IMR-90 (cell line): ENCODE data around the gene EMILIN2. TPM values are rescaled to one million over a fixed set of nuclear protein-coding genes. Genes with fewer than 3 reads are reported as not detected.

Experiments
- ATAC-seq: fragments of 200-7000 bp; cut with Tn5 transposase; 2 replicates; pipeline ENCODE4 v1.9.1; 2020; ENCODE audit warnings: low read depth, mild to moderate bottlenecking, moderate library complexity
- BruUV-seq: library from RNA; stranded (reverse); fragments of 400-500 nt; replicated peaks from 2 replicates; lab custom pipeline; 2021; lab: Mats Ljungman, UMichigan
- CTCF ChIA-PET: fragments of 300-600 bp; formaldehyde crosslinking; extraction: SDS; loops from one replicate; lab custom pipeline; 2021; ENCODE audit warnings: antibody characterized with exemption; lab: Yijun Ruan, JAX
- POLR2A ChIA-PET: fragments of 300-600 bp; sonication (Branson Sonifier 250); formaldehyde crosslinking; loops from one replicate; lab custom pipeline; 2022; ENCODE audit warnings: antibody characterized with exemption; ENCODE audit not compliant: unreplicated experiment; lab: Charles Lee
- DNase-seq: peaks from one replicate; pipeline ENCODE4 v3.0.0; 2013
- H2AFZ ChIP-seq: replicated peaks from 2 replicates; pipeline ENCODE3; 2013; ENCODE audit warnings: low read length, mild to moderate bottlenecking; ENCODE audit not compliant: poor library complexity
- H2AK5ac ChIP-seq: 2 replicates; pipeline ENCODE4 v1.6.1; 2013; ENCODE audit warnings: low read depth, low read length, inconsistent platforms
- H2AK9ac ChIP-seq: replicated peaks from 2 replicates; pipeline ENCODE3; 2013; ENCODE audit warnings: mild to moderate bottlenecking, low read depth, low read length, moderate library complexity; ENCODE audit not compliant: poor library complexity
- H2BK120ac ChIP-seq: 2 replicates; pipeline ENCODE4 v1.6.1; 2013; ENCODE audit warnings: low read depth, low read length, inconsistent platforms
- H2BK15ac ChIP-seq: 3 replicates; pipeline ENCODE4 v1.6.1; 2013; ENCODE audit warnings: low read depth, low read length, inconsistent platforms
- H2BK20ac ChIP-seq: 2 replicates; pipeline ENCODE4 v1.6.1; 2013; ENCODE audit warnings: low read depth, mild to moderate bottlenecking, inconsistent platforms, low read length, moderate library complexity
- H2BK5ac ChIP-seq: 2 replicates; pipeline ENCODE4 v1.6.1; 2013; ENCODE audit warnings: mild to moderate bottlenecking, low read depth, low read length, inconsistent platforms; ENCODE audit not compliant: poor library complexity, severe bottlenecking
- H3K14ac ChIP-seq: replicated peaks from 2 replicates; pipeline ENCODE4 v1.6.1; 2013; ENCODE audit warnings: low read depth, low read length, inconsistent platforms
- H3K18ac ChIP-seq: 2 replicates; pipeline ENCODE4 v1.6.1; 2013; ENCODE audit warnings: low read depth, low read length, control low read depth
- H3K23ac ChIP-seq: 2 replicates; pipeline ENCODE4 v1.6.1; 2013; ENCODE audit warnings: low read depth, low read length, inconsistent platforms
- H3K27ac ChIP-seq: 2 replicates; pipeline ENCODE4 v1.5.1; 2013; ENCODE audit warnings: mild to moderate bottlenecking, control low read depth, low read length; ENCODE audit not compliant: insufficient read depth
- H3K27me3 ChIP-seq: 2 replicates; pipeline ENCODE4 v1.6.1; 2013; ENCODE audit warnings: low read length; ENCODE audit not compliant: control insufficient read depth, insufficient read depth
- H3K36me3 ChIP-seq: 2 replicates; pipeline ENCODE4 v1.6.1; 2013; ENCODE audit warnings: low read length, mixed read lengths; ENCODE audit not compliant: control insufficient read depth, insufficient read depth
- H3K4ac ChIP-seq: 2 replicates; pipeline ENCODE4 v1.6.1; 2013; ENCODE audit warnings: low read depth, low read length, inconsistent platforms
- H3K4me1 ChIP-seq: 2 replicates; pipeline ENCODE4 v1.6.1; 2013; ENCODE audit warnings: low read length, mixed read lengths; ENCODE audit not compliant: control insufficient read depth, insufficient read depth
- H3K4me2 ChIP-seq: 2 replicates; pipeline ENCODE4 v1.6.1; 2013; ENCODE audit warnings: low read depth, mild to moderate bottlenecking, control low read depth, low read length, moderate library complexity
- H3K4me3 ChIP-seq: 2 replicates; pipeline ENCODE4 v1.5.1; 2013; ENCODE audit warnings: low read depth, mild to moderate bottlenecking, control low read depth, low read length, moderate library complexity; ENCODE audit not compliant: insufficient read depth
- H3K56ac ChIP-seq: 2 replicates; pipeline ENCODE4 v1.6.1; 2013; ENCODE audit warnings: low read length, inconsistent platforms; ENCODE audit not compliant: insufficient read depth; ENCODE audit errors: extremely low read depth
- H3K79me1 ChIP-seq, 2 experiments: 2 replicates each; pipeline ENCODE4 v1.6.1; 2013; ENCODE audit warnings: low read length in 2 of 2, inconsistent platforms in 1 of 2, low read depth in 1 of 2
- H3K9ac ChIP-seq: 2 replicates; pipeline ENCODE4 v1.6.1; 2013; ENCODE audit warnings: low read depth, low read length, control low read depth
- H3K9me1 ChIP-seq: 2 replicates; pipeline ENCODE4 v1.6.1; 2013; ENCODE audit warnings: low read length, inconsistent platforms; ENCODE audit not compliant: insufficient read depth
- H3K9me3 ChIP-seq: 2 replicates; pipeline ENCODE4 v1.6.1; 2013; ENCODE audit warnings: low read length; ENCODE audit not compliant: control insufficient read depth, insufficient read depth
- H4K20me1 ChIP-seq: 2 replicates; pipeline ENCODE4 v1.6.1; 2013; ENCODE audit warnings: low read length, inconsistent platforms; ENCODE audit not compliant: insufficient read depth
- H4K5ac ChIP-seq: 2 replicates; pipeline ENCODE4 v1.6.1; 2013; ENCODE audit warnings: mild to moderate bottlenecking, low read depth, low read length, control low read depth
- H4K8ac ChIP-seq, 2 experiments: 2 replicates each; pipeline ENCODE4 v1.6.1; 2013; ENCODE audit warnings: low read depth in 2 of 2, low read length in 2 of 2, control low read depth in 1 of 2, inconsistent platforms in 1 of 2
- H4K91ac ChIP-seq: 2 replicates; pipeline ENCODE4 v1.6.1; 2013; ENCODE audit warnings: low read depth, low read length, inconsistent platforms; ENCODE audit not compliant: insufficient read depth
- CHD1 ChIP-seq: IDR thresholded peaks from 2 replicates; pipeline ENCODE4 v1.6.1; 2012; ENCODE audit warnings: low read depth, low read length, improper control_type of control experiment
- RAD21 ChIP-seq: IDR thresholded peaks from 2 replicates; pipeline ENCODE4 v1.6.1; 2012; ENCODE audit warnings: low read length, improper control_type of control experiment
- SMC3 ChIP-seq: fragments of 150-350 bp; IDR thresholded peaks from 2 replicates; pipeline ENCODE4 v1.6.1; 2016; ENCODE audit warnings: low read depth, mild to moderate bottlenecking, antibody characterized with exemption, low read length, moderate library complexity
- WGBS, 2 experiments: methylation state at CpG; one replicate each; pipeline versions ENCODE4 v1.1.5 to v1.1.7; 2013; ENCODE audit warnings: missing lambda C conversion rate in 2 of 2; ENCODE audit not compliant: insufficient read length in 1 of 2; ENCODE audit errors: extremely low coverage in 2 of 2; 5-methylcytosine and 5-hydroxymethylcytosine counted together
- dilution Hi-C: fragments of 300-500 bp; cut with HindIII; formaldehyde crosslinking; loops from one replicate; pipeline ENCODE4 v1.14.3; 2018; ENCODE audit warnings: low sequenced_read_pairs; ENCODE audit not compliant: unreplicated experiment
- in situ Hi-C: fragments of 300-500 bp; cut with MboI; formaldehyde crosslinking; loops from 3 replicates; pipeline ENCODE4 v1.14.3; 2019; ENCODE audit warnings: low sequenced_read_pairs, inconsistent platforms, mixed read lengths
- intact Hi-C: fragments of 100-400 bp; cut with micrococcal nuclease; formaldehyde crosslinking; loops from 2 replicates; pipeline ENCODE4 v1.10.0; 2022
- polyA plus RNA-seq, 3 experiments: library from polyadenylated mRNA; depleted of rRNA; stranded (reverse); fragments of >200 nt; gene quantifications; 2 replicates each; pipeline ENCODE4 v1.2.3, GENCODE V29; 2012; ENCODE audit warnings: low replicate concordance in 1 of 3
- total RNA-seq: library from RNA; depleted of rRNA; stranded (reverse); fragments of >200 nt; gene quantifications from 2 replicates; pipeline ENCODE4 v1.2.3, GENCODE V29; 2012
- TF ChIP-seq, protein P1 (sequence below): conservative IDR thresholded peaks from 2 replicates; pipeline ENCODE4 v1.5.1; 2012; ENCODE audit warnings: mild to moderate bottlenecking, low read depth, low read length, improper control_type of control experiment

Gene EMILIN2
- total and polyA plus RNA-seq, 2 of the 4 experiments (the other 2 are of a cell fraction) = under 0.01 to 0.14 TPM

DNA sequence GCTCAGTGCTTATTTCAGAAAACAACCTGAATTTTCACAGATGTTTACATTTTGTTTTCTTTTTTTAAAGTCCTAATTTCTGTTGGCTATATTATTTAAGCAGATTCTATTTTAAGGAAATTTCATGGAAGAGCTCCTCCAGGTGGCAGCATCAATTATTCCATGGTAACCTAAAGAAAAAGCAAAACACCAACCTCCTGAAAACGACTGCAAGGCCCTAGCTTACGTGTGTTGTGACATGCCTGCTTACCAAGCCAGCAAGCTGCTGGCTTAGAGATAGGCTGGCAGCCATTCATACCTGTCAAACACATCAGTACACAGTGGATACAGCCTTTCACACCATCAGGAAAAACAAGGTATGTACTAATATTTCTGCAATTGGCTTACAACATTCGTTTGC is 101.2 kb downstream of the EMILIN2 start:
- intact Hi-C loops (no loop called here), dilution Hi-C loops (no loop called here), in situ Hi-C loops (no loop called here)
- Histone ChIP-seq H2BK15ac (no peak overlapping the region), H3K18ac (0 out of 2 replicates have a peak overlapping the region, but pooled peaks have one; percentile 51), H4K91ac (no peak overlapping the region), H2BK5ac (peak overlapping the region; percentile 4), H3K9me1 (0 out of 2 replicates have a peak, but pooled peaks cover 3% of the 10 kb centered on the region), H3K36me3 (peaks cover 29% of the 10 kb centered on the region), H2AK5ac (peak overlapping the region; percentile 70; the same call in 1 of the 2 replicates), H2AFZ (no peak overlapping the region), H4K8ac (peak overlapping the region in 1 of 2 experiments; percentile 33; a peak in 1 of 4 replicates), H2BK20ac (no peak overlapping the region), H3K9me3 (no peaks in the 10 kb centered on the region), H3K56ac (no peak overlapping the region), H4K20me1 (no peaks in the 10 kb centered on the region), H3K4me1 (peaks cover 2% of the 10 kb centered on the region), H4K5ac (no peak overlapping the region), H2AK9ac (peak overlapping the region; percentile 21), H3K4me3 (no peak overlapping the region), H2BK120ac (no peak overlapping the region), H3K27me3 (no peaks in the 10 kb centered on the region), H3K4ac (no peak overlapping the region), H3K9ac (no peak overlapping the region), H3K79me1 (peaks cover 21 to 33% of the 10 kb centered on the region in 2 experiments), H3K4me2 (no peak overlapping the region), H3K14ac (no peak overlapping the region), H3K23ac (no peak overlapping the region), H3K27ac (no peak overlapping the region)
- 20% methylated on average over 1 of the region's 3 CpGs; no CpG with 5 or more reads in 1 of the 2 experiments for WGBS, 2 experiments
- DNase-seq = peak; percentile 58
- BruUV-seq = no TSS peak
- ATAC-seq = no peak; the same call in 1 of the 2 replicates
- POLR2A ChIA-PET = no interaction called here
- CTCF ChIA-PET = interaction anchor here (1.0 to 2.0 kb wide), 6 partner anchors 14 to 191 kb away, joined by 3 to 8 read pairs (median 4); no protein-coding TSS in a partner anchor
- TF ChIP-seq CHD1 (no peak), RAD21 (peak; percentile 33), SMC3 (peak; percentile 36; the same call in 1 of the 2 replicates)
- TF ChIP-seq, protein P1, sequence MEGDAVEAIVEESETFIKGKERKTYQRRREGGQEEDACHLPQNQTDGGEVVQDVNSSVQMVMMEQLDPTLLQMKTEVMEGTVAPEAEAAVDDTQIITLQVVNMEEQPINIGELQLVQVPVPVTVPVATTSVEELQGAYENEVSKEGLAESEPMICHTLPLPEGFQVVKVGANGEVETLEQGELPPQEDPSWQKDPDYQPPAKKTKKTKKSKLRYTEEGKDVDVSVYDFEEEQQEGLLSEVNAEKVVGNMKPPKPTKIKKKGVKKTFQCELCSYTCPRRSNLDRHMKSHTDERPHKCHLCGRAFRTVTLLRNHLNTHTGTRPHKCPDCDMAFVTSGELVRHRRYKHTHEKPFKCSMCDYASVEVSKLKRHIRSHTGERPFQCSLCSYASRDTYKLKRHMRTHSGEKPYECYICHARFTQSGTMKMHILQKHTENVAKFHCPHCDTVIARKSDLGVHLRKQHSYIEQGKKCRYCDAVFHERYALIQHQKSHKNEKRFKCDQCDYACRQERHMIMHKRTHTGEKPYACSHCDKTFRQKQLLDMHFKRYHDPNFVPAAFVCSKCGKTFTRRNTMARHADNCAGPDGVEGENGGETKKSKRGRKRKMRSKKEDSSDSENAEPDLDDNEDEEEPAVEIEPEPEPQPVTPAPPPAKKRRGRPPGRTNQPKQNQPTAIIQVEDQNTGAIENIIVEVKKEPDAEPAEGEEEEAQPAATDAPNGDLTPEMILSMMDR = peak; percentile 50
